NB4 (cell line): ENCODE measurements around the gene GNRHR.

ENCODE experiments used
- DNase-seq: peaks from one replicate; pipeline ENCODE4 v3.0.0; 2010; ENCODE audit warnings: low read depth
- H3K4me3 ChIP-seq: one replicate; pipeline ENCODE4 v1.5.1; 2011; ENCODE audit warnings: mild to moderate bottlenecking, low read depth, low read length, moderate library complexity
- CTCF ChIP-seq: IDR thresholded peaks from one replicate; pipeline ENCODE4 v1.5.1; 2012; ENCODE audit warnings: low read depth, low read length
- MAX ChIP-seq: IDR thresholded peaks from 2 replicates; pipeline ENCODE4 v1.6.1; 2011; ENCODE audit warnings: low read depth, low read length
- MYC ChIP-seq: IDR thresholded peaks from 2 replicates; pipeline ENCODE4 v1.6.1; 2011; ENCODE audit warnings: low read depth, low read length
- POLR2A ChIP-seq: IDR thresholded peaks from 2 replicates; pipeline ENCODE4 v1.6.1; 2011; ENCODE audit warnings: mild to moderate bottlenecking; ENCODE audit not compliant: insufficient read length; ENCODE audit errors: extremely low read depth

GNRHR gene

DNA sequence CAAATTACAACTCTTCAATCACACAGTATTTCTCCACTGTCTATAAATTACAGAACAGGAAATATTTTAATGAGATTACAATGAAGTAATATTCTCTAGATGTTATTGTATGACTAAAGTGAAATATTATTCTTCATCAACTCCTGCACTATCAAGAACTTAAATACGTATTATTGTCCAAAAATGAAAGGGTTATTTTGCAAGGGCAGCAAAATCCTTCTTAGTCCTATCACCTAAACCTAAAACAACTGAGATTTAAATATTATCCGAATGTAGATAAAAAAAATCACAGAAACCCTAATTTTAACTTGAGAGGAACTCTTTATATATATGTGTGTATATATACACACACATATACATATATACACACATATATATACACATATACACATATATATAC lies 58.1 kb downstream of the GNRHR start:
- DNase-seq = no peak

GRCh38 chr4:67694662-67695061 lies 59.5 kb downstream of the GNRHR start:
- DNase-seq = no peak
- H3K4me3 ChIP-seq = no peak overlapping the region
- TF ChIP-seq MYC = no peak
- TF ChIP-seq POLR2A = no peak
- no peak for TF ChIP-seq MAX

More for the DNA sequence above, 58.1 kb downstream of the GNRHR start:
- TF ChIP-seq MYC = no peak
- no peak for TF ChIP-seq CTCF
- no peak for TF ChIP-seq POLR2A
- TF ChIP-seq MAX = no peak
- H3K4me3 ChIP-seq = no peak overlapping the region

DNA sequence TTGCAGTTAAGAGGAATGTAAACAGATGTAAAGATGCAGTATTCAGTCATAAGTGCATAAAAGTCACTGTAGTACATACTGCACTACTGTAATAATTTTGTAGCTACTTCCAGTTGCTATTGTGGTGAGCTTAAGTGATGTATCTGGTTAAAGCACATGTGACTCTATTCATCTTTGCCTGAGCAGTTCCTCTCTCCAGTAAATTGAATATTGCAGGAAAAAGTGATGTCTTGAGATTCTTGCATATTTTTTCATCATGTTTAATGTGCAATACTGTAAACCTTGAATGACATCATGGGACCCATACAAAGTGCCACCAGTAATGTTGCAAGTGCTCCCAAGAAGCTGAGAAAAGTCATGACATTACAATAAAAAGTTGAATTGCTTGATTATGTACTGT lies 62.9 kb downstream of the GNRHR start:
- no peak overlapping the region for H3K4me3 ChIP-seq
- no peak for DNase-seq
- TF ChIP-seq CTCF = no peak
- no peak for TF ChIP-seq MAX
- no peak for TF ChIP-seq MYC
- no peak for TF ChIP-seq POLR2A
